NCI-H146 (cell line): ENCODE measurements around the gene TUBA3E.
"Not testable (repeated sequence)": the region's sequence is repeated elsewhere in the genome, so short reads cannot be mapped to it uniquely, and the experiment has no call there.

Experiments
- DNase-seq: peaks from one replicate; lab custom pipeline; 2025; lab: John Stamatoyannopoulos, UW

The TUBA3E gene

GRCh38 chr2:130143266-130144039 is 54.8 kb downstream of the TUBA3E start:
- DNase-seq, result not testable (repeated sequence)

- DNase-seq, result not testable (repeated sequence)
Measured at GRCh38 chr2:130142396-130143265, 55.6 kb downstream of the TUBA3E start.
